ENCODE data around the gene IQGAP3. TPM values are rescaled to one million over a fixed set of nuclear protein-coding genes. Genes with fewer than 3 reads are reported as not detected.
A peak's percentile ranks its signal among the peaks of the same experiment; 100 is the strongest.

Gene IQGAP3
- total RNA-seq, 1 experiment from 2014 or later = 25.6 TPM

DNA sequence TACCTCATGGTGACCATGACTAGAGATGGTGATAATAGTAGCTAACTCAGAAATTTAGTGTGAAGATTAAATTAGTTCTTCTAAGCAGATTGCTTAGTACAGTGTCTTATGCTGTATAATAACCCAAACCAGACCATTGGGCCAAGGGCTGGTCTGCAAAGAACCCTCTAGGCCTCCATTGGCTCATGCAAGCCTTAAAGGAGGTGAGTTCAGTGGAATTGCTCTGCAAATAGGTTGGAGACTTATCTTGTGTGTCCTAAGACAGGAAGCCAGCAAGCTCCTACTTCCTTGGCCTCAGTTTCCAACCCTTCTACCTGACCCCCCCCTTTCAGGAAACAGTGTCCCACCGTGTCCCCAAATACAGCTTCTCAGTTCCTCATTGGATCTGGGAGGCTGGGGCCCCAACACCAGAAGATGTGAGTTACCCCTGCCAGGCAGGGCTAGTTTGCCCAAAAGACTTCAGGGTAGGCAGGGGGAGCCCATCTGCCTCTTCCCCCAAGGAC is 69.9 kb downstream of the IQGAP3 start:
- Histone ChIP-seq H3K27me3 (ENCODE audit: control insufficient read depth, insufficient read depth, low read length) (no peaks in the 10 kb centered on the region), H3K4me1 (ENCODE audit: control insufficient read depth, insufficient read depth, low read length) (peaks cover 49% of the 10 kb centered on the region), H3K4me3 (ENCODE audit: low read depth in 2 of 2, low read length in 2 of 2) (no peak overlapping the region), H3K9me3 (ENCODE audit: control insufficient read depth, insufficient read depth, low read depth, low read length) (no peaks in the 10 kb centered on the region), H3K27ac (ENCODE audit: low read length) (peak overlapping the region; percentile 92), H3K36me3 (ENCODE audit: control insufficient read depth, insufficient read depth, low read length) (peaks cover 8% of the 10 kb centered on the region; the same call in 1 of the 2 replicates)
- BruUV-seq (replicated peaks) = no TSS peak
- ChIA-PET CTCF (interaction anchor here (0.6 to 1.6 kb wide), 2 partner anchors 57 to 158 kb away, joined by 3 to 4 read pairs; no protein-coding TSS in a partner anchor), POLR2A (no interaction called here)
- intact Hi-C loops (cut with micrococcal nuclease; ENCODE audit: unreplicated experiment) = no loop called here
- TF ChIP-seq, protein P1, sequence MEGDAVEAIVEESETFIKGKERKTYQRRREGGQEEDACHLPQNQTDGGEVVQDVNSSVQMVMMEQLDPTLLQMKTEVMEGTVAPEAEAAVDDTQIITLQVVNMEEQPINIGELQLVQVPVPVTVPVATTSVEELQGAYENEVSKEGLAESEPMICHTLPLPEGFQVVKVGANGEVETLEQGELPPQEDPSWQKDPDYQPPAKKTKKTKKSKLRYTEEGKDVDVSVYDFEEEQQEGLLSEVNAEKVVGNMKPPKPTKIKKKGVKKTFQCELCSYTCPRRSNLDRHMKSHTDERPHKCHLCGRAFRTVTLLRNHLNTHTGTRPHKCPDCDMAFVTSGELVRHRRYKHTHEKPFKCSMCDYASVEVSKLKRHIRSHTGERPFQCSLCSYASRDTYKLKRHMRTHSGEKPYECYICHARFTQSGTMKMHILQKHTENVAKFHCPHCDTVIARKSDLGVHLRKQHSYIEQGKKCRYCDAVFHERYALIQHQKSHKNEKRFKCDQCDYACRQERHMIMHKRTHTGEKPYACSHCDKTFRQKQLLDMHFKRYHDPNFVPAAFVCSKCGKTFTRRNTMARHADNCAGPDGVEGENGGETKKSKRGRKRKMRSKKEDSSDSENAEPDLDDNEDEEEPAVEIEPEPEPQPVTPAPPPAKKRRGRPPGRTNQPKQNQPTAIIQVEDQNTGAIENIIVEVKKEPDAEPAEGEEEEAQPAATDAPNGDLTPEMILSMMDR (IDR thresholded peaks at IDR 0.05) = no peak
- TF ChIP-seq TCF7L2 (IDR thresholded peaks at IDR 0.05; ENCODE audit: low read depth, low read length) (no peak), SIN3A (IDR thresholded peaks at IDR 0.05; ENCODE audit: borderline replicate concordance, insufficient read depth, low read depth, low read length) (no peak), POLR2AphosphoS5 (IDR thresholded peaks at IDR 0.05; ENCODE audit: low read depth, low read length) (no peak)
- TF ChIP-seq, protein P2, sequence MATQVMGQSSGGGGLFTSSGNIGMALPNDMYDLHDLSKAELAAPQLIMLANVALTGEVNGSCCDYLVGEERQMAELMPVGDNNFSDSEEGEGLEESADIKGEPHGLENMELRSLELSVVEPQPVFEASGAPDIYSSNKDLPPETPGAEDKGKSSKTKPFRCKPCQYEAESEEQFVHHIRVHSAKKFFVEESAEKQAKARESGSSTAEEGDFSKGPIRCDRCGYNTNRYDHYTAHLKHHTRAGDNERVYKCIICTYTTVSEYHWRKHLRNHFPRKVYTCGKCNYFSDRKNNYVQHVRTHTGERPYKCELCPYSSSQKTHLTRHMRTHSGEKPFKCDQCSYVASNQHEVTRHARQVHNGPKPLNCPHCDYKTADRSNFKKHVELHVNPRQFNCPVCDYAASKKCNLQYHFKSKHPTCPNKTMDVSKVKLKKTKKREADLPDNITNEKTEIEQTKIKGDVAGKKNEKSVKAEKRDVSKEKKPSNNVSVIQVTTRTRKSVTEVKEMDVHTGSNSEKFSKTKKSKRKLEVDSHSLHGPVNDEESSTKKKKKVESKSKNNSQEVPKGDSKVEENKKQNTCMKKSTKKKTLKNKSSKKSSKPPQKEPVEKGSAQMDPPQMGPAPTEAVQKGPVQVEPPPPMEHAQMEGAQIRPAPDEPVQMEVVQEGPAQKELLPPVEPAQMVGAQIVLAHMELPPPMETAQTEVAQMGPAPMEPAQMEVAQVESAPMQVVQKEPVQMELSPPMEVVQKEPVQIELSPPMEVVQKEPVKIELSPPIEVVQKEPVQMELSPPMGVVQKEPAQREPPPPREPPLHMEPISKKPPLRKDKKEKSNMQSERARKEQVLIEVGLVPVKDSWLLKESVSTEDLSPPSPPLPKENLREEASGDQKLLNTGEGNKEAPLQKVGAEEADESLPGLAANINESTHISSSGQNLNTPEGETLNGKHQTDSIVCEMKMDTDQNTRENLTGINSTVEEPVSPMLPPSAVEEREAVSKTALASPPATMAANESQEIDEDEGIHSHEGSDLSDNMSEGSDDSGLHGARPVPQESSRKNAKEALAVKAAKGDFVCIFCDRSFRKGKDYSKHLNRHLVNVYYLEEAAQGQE (IDR thresholded peaks at IDR 0.05; ENCODE audit: insufficient read depth in 1 of 2, low read depth in 2 of 2, low read length in 1 of 2) = no peak
- in situ Hi-C loops (cut with HindIII; ENCODE audit: low pct_unique_long_range_greater_than_20kb, low sequenced_read_pairs) = no loop called here
- no peak for ATAC-seq
- DNase-seq (ENCODE audit: low read depth, low spot score) = no peak

DNA sequence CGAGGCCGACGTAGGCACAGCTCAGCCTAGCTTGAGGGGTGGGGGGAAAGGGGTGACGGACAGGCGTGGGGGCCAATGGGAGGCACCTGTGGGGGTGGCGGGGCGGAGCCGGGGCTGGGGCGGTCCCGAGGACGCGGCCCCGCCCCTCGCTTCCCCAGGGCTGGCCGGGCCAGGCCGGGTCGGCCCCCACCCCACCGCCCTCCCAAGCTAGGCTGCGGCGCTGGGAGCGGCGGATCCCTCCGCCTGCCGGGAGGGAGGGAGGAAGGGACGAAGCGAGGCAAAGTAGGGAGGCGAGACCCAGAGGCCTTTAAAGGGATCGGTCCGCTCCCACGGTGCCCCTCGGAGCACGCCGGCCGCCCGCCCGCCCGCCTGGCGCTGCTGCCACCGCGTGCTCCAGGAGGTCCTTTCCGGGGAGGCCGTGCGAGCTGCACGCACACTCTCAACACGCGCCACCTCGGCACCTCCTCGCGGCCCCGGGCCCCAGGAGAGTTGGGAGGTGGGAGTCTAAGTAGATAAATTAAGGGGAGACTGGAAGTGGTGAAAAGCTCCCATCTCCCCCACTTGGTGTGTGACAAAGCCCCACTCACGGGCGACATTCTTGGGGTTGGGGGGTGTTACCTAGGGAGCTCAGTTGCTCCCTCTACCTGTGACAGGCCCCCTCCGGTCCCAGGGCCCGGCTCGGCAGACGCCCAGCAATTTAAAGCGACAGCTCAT is 71.4 kb downstream of the IQGAP3 start:
- in situ Hi-C loops (cut with HindIII; ENCODE audit: low pct_unique_long_range_greater_than_20kb, low sequenced_read_pairs) (no loop called here), intact Hi-C loops (cut with micrococcal nuclease; ENCODE audit: unreplicated experiment) (no loop called here)
- peak overlapping the region; percentile 69 to 98 for H3K4me3 ChIP-seq (ENCODE audit: low read depth in 2 of 2, low read length in 2 of 2)
- peaks cover 8% of the 10 kb centered on the region; the same call in 1 of the 2 replicates for H3K36me3 ChIP-seq (ENCODE audit: control insufficient read depth, insufficient read depth, low read length)
- peak overlapping the region; percentile 92 for H3K27ac ChIP-seq (ENCODE audit: low read length)
- POLR2A ChIA-PET = interaction anchor here (0.5 to 1.1 kb wide), 7 partner anchors 9 to 408 kb away, joined by 3 to 12 read pairs (median 6); no protein-coding TSS in a partner anchor
- TF ChIP-seq, protein P2 (IDR thresholded peaks at IDR 0.05; ENCODE audit: insufficient read depth in 1 of 2, low read depth in 2 of 2, low read length in 1 of 2) = no peak
- TF ChIP-seq TCF7L2 (IDR thresholded peaks at IDR 0.05; ENCODE audit: low read depth, low read length) = 0 out of 2 replicates have a peak, but pooled peaks have one; percentile 36
- TF ChIP-seq POLR2AphosphoS5 (IDR thresholded peaks at IDR 0.05; ENCODE audit: low read depth, low read length) = peak; percentile 75
- TF ChIP-seq, protein P1 (IDR thresholded peaks at IDR 0.05) = peak; percentile 85; the same call in 1 of the 2 replicates
- TF ChIP-seq SIN3A (IDR thresholded peaks at IDR 0.05; ENCODE audit: borderline replicate concordance, insufficient read depth, low read depth, low read length) = peak; percentile 36; the same call in 1 of the 2 replicates
- CTCF ChIA-PET = interaction anchor here (0.6 to 1.6 kb wide), 8 partner anchors 10 to 115 kb away, joined by 3 to 25 read pairs (median 4); no protein-coding TSS in a partner anchor
- ATAC-seq (peak; percentile 82), DNase-seq (ENCODE audit: low read depth, low spot score) (peak; percentile 76)
- BruUV-seq (replicated peaks) = TSS peak; percentile 96
- H3K4me1 ChIP-seq (ENCODE audit: control insufficient read depth, insufficient read depth, low read length) = peaks cover 64% of the 10 kb centered on the region
- no peaks in the 10 kb centered on the region for H3K27me3 ChIP-seq (ENCODE audit: control insufficient read depth, insufficient read depth, low read length)
- H3K9me3 ChIP-seq (ENCODE audit: control insufficient read depth, insufficient read depth, low read depth, low read length) = no peaks in the 10 kb centered on the region
